Smooth muscle cell of the brain vasculature (primary cell): ENCODE data around the gene TOLLIP.

Experiments
- DNase-seq: peaks from one replicate; pipeline ENCODE4 v3.0.0-alpha.2; 2012; ENCODE audit warnings: low read depth, low spot score

TOLLIP gene

GRCh38 chr11:1310772-1311468 is 1.5 kb upstream of the TOLLIP start:
- no peak for DNase-seq

DNA sequence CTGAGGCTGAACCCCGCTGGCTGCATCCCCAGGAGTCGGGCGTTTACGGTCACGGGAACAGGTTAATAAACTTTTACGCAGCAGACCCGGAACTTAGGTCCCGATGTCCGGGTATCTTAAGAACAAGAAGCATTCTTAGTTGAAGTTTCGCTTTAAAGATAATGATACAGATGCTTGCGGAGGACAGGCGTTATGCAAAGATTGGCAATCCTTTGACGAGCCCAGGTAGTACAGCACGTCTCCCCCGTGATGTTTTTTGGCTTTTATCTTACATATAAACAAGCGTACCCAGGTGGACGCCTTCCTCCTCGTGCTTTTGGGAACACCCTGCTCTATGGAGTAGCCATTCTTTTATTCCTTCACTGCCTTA is 871 bp upstream of the TOLLIP start:
- DNase-seq: no peak

- no peak for DNase-seq
Measured at GRCh38 chr11:1308743-1309497, 512 bp downstream of the TOLLIP start.

DNA sequence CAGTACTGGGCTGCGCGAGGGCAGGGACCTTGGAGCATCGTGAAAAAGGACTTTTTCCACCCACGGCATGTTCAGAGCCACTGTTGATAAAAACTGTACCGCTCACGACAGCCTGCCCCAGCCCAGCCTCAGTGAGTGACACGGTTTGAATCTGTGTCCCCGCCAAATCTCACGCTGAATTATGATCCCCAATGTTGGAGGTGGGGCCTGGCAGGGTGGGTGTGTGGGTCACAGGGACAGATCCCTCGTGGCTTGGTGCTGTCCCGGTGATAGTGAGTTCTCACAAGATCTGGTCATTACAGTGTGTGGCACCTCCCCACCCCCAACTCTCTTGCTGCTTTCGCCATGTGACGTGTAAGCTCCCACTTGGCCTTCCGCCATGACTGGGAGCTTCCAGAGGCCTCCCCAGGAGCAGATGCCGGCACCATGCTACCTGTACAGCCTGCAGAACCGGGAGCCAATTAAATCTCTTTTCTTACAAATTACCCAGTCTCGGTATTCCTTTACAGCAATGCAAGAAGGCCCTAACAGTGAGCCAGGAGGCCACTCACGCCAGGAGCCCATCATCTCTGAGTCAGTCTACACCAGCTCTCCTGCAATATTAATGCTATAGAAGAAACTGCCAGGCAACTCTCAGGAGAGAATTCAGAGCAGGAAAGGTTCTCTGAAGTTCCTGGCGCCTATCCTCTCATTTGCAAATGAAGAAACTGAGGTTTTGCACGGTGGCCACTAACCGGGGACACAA is 1.3 kb downstream of the TOLLIP start:
- no peak for DNase-seq

GRCh38 chr11:1307163-1307870 is 2.1 kb downstream of the TOLLIP start:
- no peak for DNase-seq

DNA sequence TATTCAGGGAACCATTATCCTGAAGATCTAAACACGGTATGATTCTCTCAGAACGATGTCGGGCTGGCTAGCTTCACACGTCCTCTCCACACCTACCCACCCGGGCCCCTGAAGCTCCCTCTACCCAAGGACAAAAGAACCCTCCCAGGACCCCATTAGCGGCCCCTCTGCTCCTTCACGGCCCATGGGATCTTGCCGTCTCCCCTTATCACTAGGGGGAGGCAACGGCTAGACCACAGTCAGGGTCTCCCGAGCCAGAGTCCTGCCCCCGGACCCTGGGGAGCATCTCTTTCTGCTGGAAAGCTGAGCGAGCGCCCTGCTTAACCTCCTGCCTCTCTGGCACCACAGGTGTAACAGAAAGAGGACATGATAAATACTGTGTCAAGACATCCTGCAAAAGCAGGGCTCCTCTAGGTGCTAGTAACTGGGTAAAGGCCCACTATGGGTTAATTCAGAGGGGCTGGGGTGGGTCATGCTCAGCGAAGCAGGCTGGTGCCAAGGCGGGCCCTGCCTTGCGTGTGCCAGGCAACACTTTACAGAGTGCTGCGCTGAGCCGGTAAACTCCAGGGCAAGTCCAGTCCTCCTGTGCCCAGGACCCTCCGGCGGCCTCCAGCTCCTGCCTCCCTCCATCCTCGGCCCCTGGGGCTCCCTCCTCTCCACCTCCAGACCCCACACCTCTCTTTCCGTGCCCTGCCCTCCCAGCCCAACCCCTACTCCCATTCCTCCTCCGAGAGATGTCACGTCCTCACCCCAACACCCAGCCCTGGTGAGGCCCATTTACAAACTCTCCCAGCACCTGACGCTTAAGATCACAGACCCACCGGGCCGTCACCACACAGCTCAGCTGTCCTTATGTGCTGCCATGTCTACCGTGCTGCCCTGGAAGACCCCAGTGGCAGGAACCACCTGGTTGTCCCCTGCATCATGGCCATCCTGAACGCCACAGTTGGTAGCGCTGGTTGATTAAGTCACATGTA is 3.0 kb downstream of the TOLLIP start:
- no peak for DNase-seq

GRCh38 chr11:1305501-1306056 is 3.9 kb downstream of the TOLLIP start:
- no peak for DNase-seq

DNA sequence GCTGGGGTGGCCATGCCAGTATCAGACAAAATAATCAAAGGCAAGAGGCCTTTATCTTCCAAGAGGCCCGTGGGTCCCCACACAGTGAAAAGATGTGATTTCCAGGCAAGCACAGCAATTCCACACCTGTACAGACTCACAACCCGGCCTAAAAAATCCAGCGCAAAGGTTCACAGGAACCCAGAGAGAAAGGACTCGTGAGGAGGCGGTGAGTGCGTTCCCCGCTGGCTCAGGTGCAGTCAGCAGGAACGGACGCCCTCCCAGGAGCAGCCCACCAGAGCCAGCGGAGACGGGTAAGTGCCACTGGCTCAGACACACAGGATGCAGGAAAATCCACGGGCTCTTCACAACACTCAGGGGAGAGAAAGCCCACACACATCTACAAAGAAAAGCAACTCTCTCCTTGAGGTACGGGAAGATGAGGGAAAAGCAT is 4.4 kb downstream of the TOLLIP start:
- DNase-seq: no peak

DNA sequence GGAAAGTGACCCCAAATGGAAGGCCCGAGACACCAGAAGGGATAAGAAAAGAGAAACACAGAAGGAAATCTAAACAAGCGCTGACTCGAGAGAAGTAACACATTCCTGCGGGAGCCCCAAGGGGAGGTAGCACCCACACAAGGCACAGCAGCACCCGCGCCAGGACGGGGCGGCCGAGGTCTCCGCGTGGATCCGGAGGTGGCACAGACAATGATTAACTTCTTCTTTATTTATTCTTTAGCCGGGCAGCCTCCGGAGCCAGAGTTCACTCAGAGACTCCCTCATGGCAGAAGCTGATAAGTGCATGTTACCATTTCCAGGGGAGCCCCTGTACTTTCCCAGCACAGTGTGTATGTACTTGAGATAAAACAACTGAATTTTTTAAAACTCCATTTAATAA is 5.1 kb downstream of the TOLLIP start:
- DNase-seq: no peak

GRCh38 chr11:1303973-1304372 is 5.5 kb downstream of the TOLLIP start:
- no peak for DNase-seq

DNA sequence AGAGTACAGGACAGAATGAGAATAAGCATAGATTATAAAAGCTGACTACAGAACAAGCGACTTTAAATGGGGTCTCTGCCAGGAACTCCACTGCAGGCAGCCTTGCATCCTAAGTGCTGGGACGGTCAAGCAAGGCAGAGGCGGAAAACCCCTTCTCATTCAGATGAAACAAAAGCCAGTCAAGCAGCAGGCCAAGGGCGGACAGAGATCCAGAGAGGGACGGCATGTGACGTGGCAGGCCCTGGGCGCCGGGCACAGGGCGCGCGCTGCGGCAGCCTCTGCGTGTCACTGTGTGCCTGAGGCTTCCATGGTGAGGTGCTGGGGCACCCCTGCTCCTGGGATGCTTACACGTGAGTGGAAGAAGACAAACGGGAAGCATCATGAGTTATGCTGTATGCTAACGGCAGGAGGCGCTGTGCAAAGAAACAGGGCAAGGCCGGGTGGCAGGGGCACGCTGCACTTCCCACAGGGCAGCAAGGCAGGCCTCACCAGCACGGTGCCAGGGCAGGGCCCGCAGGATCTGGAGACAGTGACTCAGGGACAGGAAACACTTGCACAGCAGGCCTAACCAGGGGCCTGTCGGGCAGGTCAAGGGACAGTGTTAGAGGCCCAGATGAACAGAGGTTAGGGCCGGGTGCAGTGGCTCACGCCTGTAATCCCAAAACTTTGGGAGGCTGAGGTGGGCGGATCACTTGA is 6.2 kb downstream of the TOLLIP start:
- DNase-seq: no peak

GRCh38 chr11:1302461-1303125 is 6.8 kb downstream of the TOLLIP start:
- DNase-seq: no peak

GRCh38 chr11:1302041-1302460 is 7.4 kb downstream of the TOLLIP start:
- no peak for DNase-seq

DNA sequence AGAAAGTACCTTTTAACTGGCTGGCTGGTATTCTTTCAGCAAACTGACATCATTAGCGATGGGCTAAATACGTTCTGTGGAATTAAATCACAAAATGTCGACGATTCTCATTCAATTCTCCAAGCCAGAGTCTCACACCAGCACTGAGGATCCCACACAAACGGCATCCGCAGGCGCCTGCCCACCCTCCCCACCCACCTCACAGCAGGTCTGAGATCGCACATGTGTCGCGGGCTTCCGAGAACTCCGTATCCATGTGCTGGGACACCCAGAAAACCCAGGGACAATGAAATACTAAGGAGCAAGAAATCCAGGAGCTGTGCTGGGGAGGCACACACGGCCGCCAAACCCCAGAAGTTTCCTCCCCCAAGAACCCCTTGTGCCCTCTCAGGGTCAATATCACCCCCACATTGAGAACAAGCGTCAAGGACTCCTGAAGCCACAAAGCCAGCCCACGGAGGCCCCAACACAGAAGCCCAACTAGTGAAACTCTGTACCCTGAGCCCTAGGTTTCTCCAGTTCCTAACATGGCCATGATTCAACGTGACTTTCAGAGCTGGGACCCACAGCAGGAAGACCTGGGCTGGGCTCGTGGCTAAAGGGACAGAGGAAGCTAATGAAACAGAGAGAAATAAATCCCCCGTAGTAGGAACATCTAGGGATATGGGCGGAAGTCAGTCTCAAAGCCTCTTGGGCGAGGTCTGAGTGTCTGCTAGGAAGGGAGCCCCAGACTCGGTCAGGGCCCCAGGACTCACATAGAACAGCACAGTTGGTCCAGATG is 8.0 kb downstream of the TOLLIP start:
- DNase-seq: no peak

DNA sequence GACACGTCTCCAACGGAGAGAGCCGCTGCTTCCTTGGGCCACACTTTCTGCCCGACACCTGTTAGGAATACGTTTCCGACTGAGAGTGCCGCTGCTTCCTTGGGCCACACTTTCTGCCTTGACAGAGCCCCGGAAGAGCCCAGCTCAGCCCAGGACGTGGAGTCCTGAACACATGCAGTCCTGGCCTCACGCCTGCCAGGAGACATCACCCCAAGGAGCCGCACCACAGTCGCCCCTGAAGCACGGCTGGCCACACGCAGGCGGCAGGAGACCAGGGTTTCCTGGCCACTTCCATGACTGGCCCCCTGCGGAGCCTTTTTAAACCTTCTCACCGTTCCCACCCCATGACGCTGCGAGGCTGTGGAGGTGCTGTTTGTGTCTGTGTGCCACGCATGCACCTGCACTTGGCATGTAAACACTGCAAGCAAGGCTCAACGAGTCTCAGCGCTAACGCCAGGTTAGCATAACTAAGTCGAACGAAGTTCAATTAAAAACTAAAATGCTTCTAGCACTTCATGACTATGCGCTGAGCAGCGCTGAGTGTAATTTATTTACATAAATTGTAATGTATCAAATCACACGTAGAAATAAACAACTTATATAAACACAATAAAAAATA is 8.8 kb downstream of the TOLLIP start:
- DNase-seq: no peak

DNA sequence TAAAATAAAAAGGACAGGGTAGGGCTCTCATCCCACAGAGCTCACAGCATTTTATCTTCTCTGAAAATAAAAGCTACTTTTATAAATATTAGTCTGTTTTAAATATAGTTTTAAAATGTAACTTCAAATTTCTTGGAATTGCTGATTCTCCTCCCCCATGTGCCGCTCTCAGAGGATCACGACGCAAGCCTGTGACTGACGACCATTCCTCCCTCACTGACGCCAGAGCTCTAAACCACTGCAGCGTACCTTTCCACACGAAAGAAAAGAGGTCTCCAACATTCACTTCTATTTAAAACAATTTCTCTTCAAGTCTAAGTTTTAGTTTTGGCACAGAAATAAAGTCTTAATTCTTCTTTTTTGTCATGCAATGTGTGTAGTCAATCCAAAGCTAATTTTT is 9.3 kb downstream of the TOLLIP start:
- no peak for DNase-seq

- DNase-seq: no peak
Measured at GRCh38 chr11:1299621-1300020, 9.8 kb downstream of the TOLLIP start.
